ENCODE measurements around the gene ARL8B. TPM values are rescaled to one million over a fixed set of nuclear protein-coding genes. Genes with fewer than 3 reads are reported as not detected.

The ARL8B gene
- total and polyA plus RNA-seq, 2 of the 8 experiments (the other 6 are each of a cell fraction or from before 2014, with no cell fraction given), result 14.5 to 27.8 TPM

DNA sequence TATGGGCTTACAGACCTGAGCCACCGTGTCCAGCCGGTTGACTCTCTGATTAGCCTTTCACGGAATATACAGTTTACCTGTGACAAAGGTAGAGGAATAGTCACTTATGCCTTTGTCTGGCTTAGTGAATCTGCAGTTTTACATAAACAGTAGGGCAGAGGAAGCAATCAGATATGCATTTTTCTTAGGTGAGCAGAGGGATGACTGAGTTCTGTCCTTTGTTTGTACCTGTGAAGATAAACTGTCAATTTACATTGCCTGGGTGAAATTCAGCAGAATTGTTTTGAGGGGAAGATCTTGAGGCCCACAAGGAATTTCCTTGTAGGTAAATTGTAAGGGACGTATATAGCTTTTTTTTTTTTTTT lies 76.2 kb downstream of the ARL8B start (continued):
- no peak for TF ChIP-seq RNF2 (IDR thresholded peaks at IDR 0.05; ENCODE audit: borderline replicate concordance, low read depth, low read length, missing control alignments, poor library complexity, severe bottlenecking)
- TF ChIP-seq JUN (IDR thresholded peaks at IDR 0.05; ENCODE audit: low read depth, low read length), result no peak
- no peak for TF ChIP-seq POLR2AphosphoS5 (IDR thresholded peaks at IDR 0.05; ENCODE audit: low read depth, low read length)

Data from H1 (cell line).